Activated T-cell treated with anti-CD3 and anti-CD28 coated beads for 24 hours (primary cell): ENCODE results near the gene PALLD.

Experiments used
- DNase-seq: peaks from one replicate; pipeline ENCODE4 v3.0.0-alpha.2; 2020; ENCODE audit warnings: low read depth

PALLD gene

GRCh38 chr4:168623011-168623410, 126.2 kb downstream of the PALLD start:
- DNase-seq: no peak

DNA sequence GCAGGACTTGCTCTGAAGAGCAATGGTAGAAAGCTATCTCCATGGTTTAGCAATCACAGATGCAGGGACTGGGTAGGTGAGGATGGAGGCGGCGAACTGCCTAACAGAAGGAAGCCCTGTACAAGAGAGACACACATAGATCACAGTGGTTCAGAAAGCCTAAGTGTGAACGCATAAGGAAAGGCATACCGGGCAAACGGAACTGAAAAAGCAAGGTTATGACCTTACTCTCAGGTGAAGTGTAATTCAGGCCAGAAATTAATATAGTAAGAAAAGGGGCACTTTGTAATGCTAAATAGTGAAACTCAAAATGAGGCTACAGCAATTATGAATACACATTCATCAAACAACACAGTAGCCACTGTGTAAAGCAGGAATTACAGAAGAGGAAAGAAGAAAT, 126.6 kb downstream of the PALLD start:
- no peak for DNase-seq

GRCh38 chr4:168628251-168628650, 131.4 kb downstream of the PALLD start:
- no peak for DNase-seq

DNA sequence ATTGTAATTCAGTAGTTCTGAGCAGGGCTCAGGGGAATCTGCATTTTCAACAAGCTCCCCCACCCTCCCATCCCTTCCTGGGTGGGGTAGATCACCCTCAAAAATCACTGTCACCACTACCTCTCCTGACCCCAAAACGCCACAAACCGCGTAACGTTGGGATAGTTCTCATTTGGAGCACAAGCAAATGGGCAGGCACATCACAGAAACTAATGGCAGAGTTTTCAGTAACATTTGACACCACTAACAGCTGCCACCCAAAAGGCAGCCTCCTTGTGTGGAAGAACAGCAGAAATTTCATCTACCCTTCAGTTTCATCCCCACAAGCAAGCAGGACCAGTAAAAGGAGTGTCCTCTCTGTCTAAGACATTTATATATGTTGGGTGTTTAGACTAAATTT, 132.7 kb downstream of the PALLD start:
- DNase-seq: no peak

GRCh38 chr4:168630445-168631187, 133.8 kb downstream of the PALLD start:
- DNase-seq: no peak

DNA sequence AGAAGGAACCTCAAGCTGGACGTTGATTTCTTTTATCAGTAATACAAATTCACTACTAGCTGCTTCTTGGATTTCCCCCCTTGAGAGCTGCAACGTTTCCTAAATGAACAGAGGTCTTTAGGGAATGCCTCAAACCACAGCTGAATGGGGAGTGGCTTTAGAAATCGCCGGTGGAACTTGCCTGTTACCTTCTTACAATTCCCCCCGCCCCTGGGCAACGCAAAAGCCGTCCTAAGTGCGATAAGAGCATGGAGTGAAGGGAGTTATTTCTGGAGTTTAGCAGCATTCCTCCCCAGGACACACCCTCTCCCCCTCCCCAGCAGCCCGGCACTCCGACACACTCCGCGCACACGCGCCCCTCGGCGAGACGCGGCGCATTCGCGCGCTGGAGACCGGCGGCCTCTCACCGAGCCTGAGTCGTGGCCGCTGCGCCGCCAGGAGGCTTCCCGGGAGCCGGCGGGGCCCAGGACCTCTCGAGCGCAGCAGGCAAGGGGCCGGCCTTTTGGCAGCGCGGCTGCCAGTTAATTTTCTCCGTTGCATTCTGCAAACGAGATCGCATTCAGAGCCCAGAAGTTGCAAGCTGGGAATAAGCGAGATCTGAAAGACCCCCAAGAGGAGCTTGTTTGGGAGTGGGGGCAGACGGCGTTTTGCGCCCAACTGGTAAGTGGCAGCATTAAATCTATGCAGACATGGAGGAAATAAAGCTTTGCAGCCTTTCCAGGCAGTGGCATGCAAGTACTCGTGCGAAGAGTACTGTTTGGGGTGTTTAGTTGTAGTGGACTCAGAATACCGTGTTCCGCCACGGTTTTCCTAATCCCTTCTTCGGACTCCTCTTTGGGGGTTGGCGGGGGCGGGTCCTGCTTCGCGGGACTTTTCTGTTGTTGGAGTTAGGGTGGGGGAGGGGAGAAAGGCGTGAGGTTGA, 134.7 kb downstream of the PALLD start:
- no peak for DNase-seq

DNA sequence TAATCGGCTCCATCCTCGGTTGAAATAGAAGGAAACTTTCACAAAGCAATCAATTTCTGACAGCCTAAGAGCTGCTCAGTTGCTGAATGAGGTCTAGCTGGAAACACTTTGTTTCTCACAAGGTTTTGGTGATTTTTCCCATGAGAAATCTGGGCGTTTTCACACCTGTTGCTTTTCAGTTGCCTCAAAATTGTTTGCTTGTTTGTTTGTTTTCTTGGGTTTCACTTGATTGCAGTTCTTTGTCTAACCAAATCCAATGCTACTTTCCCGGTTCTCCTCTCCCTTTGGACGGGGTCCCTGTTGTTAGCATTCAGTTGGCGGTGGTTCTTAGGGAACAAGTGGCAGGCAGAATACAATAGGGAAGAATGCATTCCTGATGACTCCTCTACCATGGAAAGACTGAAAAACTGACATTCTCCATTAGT, 135.5 kb downstream of the PALLD start:
- DNase-seq: no peak

DNA sequence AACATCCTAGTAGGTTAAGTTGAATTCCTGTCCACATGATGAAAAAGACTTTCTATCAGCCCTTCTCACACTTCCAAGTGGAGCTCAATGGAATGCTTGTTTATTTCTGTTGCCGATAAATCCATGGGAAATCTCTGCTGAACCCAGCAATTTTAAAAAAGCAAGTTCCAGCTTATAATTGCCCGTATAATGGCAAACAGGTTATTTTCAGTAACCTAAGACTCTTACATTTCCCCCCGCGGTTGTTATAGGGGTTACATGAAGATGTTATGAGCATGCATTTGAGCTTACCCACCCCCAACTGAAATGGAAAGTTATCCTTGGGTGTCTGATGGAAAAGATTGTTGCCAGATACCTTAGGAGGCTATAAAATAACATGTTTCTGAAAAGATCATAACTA, 136.2 kb downstream of the PALLD start:
- no peak for DNase-seq

- DNase-seq: no peak
Observed at GRCh38 chr4:168633496-168633895, 136.6 kb downstream of the PALLD start.

- no peak for DNase-seq
Observed at GRCh38 chr4:168634276-168634802, 137.5 kb downstream of the PALLD start.

- no peak for DNase-seq
Observed at GRCh38 chr4:168636040-168636439, 139.2 kb downstream of the PALLD start.

GRCh38 chr4:168636506-168637196, 139.8 kb downstream of the PALLD start:
- DNase-seq: no peak

- DNase-seq: no peak
Observed at GRCh38 chr4:168637872-168638756, 141.3 kb downstream of the PALLD start.

GRCh38 chr4:168639914-168640313, 143.1 kb downstream of the PALLD start:
- DNase-seq: no peak

DNA sequence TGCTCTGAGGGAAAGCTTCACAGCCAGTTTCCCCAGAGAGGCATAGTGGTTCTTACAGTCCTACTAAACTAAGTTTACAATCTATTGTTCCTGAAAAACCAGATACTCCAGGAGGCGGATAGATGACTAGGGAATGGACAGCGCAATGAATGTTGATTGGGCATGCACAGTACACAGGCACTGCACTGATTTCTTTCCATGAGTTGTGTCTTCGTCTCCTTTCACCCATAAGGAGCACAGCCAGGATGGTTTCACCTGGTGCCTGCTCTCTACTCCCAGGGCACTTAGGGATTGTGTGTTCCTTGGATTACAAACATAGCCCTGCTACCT, 144.9 kb downstream of the PALLD start:
- no peak for DNase-seq

GRCh38 chr4:168642591-168642990, 145.7 kb downstream of the PALLD start:
- no peak for DNase-seq

- no peak for DNase-seq
Observed at GRCh38 chr4:168643111-168643795, 146.4 kb downstream of the PALLD start.

- no peak for DNase-seq
Observed at GRCh38 chr4:168643796-168644159, 146.9 kb downstream of the PALLD start.

- DNase-seq: no peak
Observed at GRCh38 chr4:168646001-168646768, 149.3 kb downstream of the PALLD start.
